SK-N-SH (cell line): ENCODE data around the gene PTTG1IP.

ENCODE experiments used
- CTCF ChIP-seq: fragments of 200-600 bp; sonication (generic); IDR thresholded peaks from 2 replicates; pipeline ENCODE4 v1.6.1; 2017; ENCODE audit warnings: antibody characterized with exemption, mild to moderate bottlenecking, moderate library complexity
- FOXJ3 ChIP-seq: sonication (generic); formaldehyde crosslinking; IDR thresholded peaks from 2 replicates; pipeline ENCODE4 v1.5.1; 2020; ENCODE audit warnings: mild to moderate bottlenecking, missing genetic modification reagents
- MAX ChIP-seq: IDR thresholded peaks from 2 replicates; pipeline ENCODE4 v1.4.0; 2012; ENCODE audit warnings: low read depth
- MXI1 ChIP-seq: IDR thresholded peaks from 2 replicates; pipeline ENCODE4 v1.6.1; 2012; ENCODE audit warnings: mild to moderate bottlenecking, low read depth, low read length, improper control_type of control experiment
- POLR2AphosphoS5 ChIP-seq: IDR thresholded peaks from 2 replicates; pipeline ENCODE4 v1.6.1; 2012; ENCODE audit warnings: low read depth, low read length
- RAD21 ChIP-seq: IDR thresholded peaks from 2 replicates; pipeline ENCODE4 v1.6.1; 2012; ENCODE audit warnings: mild to moderate bottlenecking, low read length
- RFX5 ChIP-seq: IDR thresholded peaks from 2 replicates; pipeline ENCODE4 v1.6.1; 2012; ENCODE audit warnings: mild to moderate bottlenecking, improper control_type of control experiment, low read length
- SIN3A ChIP-seq: IDR thresholded peaks from 2 replicates; pipeline ENCODE4 v1.6.1; 2012; ENCODE audit warnings: low read depth, mild to moderate bottlenecking, low read length, moderate library complexity, borderline replicate concordance
- TAF1 ChIP-seq: IDR thresholded peaks from 2 replicates; pipeline ENCODE4 v1.6.1; 2012; ENCODE audit warnings: low read depth, mild to moderate bottlenecking, low read length, moderate library complexity, borderline replicate concordance
- USF2 ChIP-seq: fragments of 150-350 bp; IDR thresholded peaks from 2 replicates; pipeline ENCODE4 v1.6.1; 2017; ENCODE audit warnings: antibody characterized with exemption, low read length, low read depth, borderline replicate concordance

- TF ChIP-seq POLR2AphosphoS5 (no peak), RAD21 (peak; percentile 51), CTCF (peak; percentile 45), USF2 (no peak), SIN3A (no peak), RFX5 (no peak), MXI1 (no peak; the same call in 1 of the 2 replicates), TAF1 (no peak), MAX (no peak), FOXJ3 (no peak)
Measured at GRCh38 chr21:44845418-44846223, 27.9 kb downstream of the PTTG1IP start.
